ENCODE results near the gene CD55.

CD55 gene

DNA sequence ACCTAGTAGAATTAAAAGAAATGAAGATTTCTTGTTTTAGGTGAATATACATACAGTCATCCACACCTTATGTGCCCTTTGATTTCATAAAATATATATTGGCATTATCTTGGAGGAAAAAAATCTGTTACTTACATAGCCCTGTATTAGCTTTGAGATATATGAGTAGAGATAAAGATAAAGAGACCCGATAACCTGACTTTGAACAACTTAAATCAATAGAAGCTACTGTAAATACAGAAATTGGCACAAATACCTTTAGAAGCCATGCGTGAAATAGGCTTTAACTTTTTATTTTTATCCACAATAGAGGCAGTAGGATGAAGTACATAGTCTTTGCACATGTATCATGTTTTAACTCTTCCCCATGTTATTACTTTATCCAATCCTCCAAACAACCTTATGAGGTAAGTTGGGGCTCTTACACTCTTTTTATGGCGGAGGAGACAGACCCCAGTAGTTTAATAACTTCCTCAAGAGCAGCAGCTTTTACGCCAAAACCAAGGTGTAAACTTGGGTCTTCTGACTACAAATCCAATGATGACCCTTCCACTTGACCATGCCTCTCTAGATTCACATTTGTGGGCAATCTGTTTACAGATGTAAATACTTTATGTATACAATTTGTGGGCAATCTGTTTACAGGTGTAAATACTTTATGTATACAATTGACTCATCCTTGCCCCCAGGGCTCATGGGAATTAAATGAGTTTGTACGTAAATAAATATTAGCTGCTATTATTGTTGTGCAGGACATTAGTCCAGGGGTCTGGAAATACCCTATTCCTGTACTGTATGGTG, 2.1 kb downstream of the CD55 start:
- H3K4me3 ChIP-seq (ENCODE audit: low read length), result peak overlapping the region; percentile 94
- no peak for TF ChIP-seq CTCF (IDR thresholded peaks at IDR 0.05; ENCODE audit: insufficient read depth, low read depth, low read length, missing control alignments)
- DNase-seq (ENCODE audit: low read depth), result no peak

DNA sequence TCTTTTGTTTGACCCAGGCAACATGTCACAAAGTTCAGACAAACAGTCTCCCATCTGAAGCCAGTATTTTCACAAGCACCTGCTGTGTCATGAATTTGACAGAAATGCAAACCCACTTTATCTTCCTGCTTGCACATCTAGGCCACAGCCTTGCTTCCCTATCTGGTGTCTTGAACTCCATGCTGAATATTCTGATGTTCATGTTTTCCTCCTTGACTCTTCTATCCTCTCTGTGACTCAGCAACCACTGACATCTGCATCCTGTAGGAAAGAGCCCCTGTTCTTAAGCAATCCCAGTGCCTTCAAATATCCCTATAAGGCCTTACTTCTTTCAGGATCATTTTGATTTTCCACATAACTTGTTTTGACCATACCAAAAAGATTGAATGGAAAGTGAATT, 6.5 kb downstream of the CD55 start:
- DNase-seq (ENCODE audit: low read depth), result peak; percentile 66
- no peak overlapping the region for H3K4me3 ChIP-seq (ENCODE audit: low read length)
- TF ChIP-seq CTCF (IDR thresholded peaks at IDR 0.05; ENCODE audit: insufficient read depth, low read depth, low read length, missing control alignments), result no peak

GRCh38 chr1:207328908-207329440, 7.5 kb downstream of the CD55 start:
- no peak for DNase-seq (ENCODE audit: low read depth)
- TF ChIP-seq CTCF (IDR thresholded peaks at IDR 0.05; ENCODE audit: insufficient read depth, low read depth, low read length, missing control alignments), result no peak
- H3K4me3 ChIP-seq (ENCODE audit: low read length), result no peak overlapping the region

GRCh38 chr1:207329469-207329868, 8.0 kb downstream of the CD55 start:
- no peak for TF ChIP-seq CTCF (IDR thresholded peaks at IDR 0.05; ENCODE audit: insufficient read depth, low read depth, low read length, missing control alignments)
- H3K4me3 ChIP-seq (ENCODE audit: low read length), result no peak overlapping the region
- DNase-seq (ENCODE audit: low read depth), result no peak

DNA sequence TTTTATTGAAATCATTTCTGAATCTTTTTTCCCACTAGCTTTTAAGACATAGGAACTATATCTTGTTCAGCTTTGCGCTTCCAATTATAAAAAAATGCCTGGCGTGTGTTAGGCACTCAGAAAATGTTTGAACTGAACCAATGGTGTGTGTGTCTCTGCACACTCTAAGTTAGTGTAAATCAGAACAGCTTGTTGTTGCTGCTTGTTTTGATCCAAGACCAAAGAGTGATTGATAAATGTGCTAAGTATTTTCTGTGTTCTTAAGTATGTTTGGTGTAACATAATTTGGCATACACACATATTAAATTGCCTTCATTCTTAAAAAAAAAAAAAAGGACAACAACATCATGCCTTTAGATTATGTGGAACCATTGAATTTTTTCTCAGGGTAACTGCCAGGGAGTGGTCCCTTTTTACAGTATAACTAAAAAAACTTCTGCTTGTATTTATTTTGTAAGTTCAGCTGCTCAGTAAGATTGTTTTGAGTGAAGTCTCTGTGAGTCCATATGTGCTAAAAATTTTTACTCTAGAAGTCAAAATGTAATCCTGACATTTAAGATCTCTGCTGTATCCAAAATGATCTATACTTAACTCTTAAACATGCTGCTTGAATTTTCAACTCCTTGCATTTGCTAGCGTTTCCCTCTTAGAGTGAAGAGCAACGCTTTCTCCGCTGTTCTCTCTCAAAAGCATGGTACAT, 8.7 kb downstream of the CD55 start:
- no peak for TF ChIP-seq CTCF (IDR thresholded peaks at IDR 0.05; ENCODE audit: insufficient read depth, low read depth, low read length, missing control alignments)
- no peak overlapping the region for H3K4me3 ChIP-seq (ENCODE audit: low read length)
- no peak for DNase-seq (ENCODE audit: low read depth)

- no peak overlapping the region for H3K4me3 ChIP-seq (ENCODE audit: low read length)
- DNase-seq (ENCODE audit: low read depth), result no peak
- no peak for TF ChIP-seq CTCF (IDR thresholded peaks at IDR 0.05; ENCODE audit: insufficient read depth, low read depth, low read length, missing control alignments)
Measured at GRCh38 chr1:207331354-207332313, 10.2 kb downstream of the CD55 start.
